ENCODE results near the gene PDE6C. TPM values are rescaled to one million over a fixed set of nuclear protein-coding genes. Genes with fewer than 3 reads are reported as not detected.

The PDE6C gene
- total RNA-seq, 1 experiment from 2014 or later = not detected

DNA sequence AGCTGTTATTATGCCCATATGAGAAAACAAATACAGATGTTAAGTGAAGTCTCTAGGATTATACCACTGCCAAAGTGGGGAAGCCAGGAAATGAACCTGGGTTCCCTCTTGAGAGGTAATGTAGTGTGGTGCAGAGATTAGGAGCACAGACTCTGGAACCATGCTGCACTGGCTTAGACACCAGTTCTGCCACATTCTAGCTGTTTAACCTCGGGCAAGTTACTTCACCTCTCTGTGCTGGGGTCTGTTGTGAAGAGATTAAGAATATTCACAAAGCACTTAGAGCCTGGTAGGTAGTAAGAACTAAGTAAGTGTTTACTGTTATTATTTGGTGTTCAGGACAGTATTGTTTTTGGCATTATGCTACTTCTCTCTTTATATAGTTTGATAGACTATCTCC lies 41.9 kb downstream of the PDE6C start (continued):
- TF ChIP-seq, protein P1, sequence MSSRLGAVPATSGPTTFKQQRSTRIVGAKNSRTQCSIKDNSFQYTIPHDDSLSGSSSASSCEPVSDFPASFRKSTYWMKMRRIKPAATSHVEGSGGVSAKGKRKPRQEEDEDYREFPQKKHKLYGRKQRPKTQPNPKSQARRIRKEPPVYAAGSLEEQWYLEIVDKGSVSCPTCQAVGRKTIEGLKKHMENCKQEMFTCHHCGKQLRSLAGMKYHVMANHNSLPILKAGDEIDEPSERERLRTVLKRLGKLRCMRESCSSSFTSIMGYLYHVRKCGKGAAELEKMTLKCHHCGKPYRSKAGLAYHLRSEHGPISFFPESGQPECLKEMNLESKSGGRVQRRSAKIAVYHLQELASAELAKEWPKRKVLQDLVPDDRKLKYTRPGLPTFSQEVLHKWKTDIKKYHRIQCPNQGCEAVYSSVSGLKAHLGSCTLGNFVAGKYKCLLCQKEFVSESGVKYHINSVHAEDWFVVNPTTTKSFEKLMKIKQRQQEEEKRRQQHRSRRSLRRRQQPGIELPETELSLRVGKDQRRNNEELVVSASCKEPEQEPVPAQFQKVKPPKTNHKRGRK (CRISPR knock-in tag; IDR thresholded peaks at IDR 0.05; ENCODE audit: borderline replicate concordance) = no peak
- no peak for TF ChIP-seq CREM (CRISPR knock-in tag; IDR thresholded peaks at IDR 0.05)
- TF ChIP-seq, protein P2, sequence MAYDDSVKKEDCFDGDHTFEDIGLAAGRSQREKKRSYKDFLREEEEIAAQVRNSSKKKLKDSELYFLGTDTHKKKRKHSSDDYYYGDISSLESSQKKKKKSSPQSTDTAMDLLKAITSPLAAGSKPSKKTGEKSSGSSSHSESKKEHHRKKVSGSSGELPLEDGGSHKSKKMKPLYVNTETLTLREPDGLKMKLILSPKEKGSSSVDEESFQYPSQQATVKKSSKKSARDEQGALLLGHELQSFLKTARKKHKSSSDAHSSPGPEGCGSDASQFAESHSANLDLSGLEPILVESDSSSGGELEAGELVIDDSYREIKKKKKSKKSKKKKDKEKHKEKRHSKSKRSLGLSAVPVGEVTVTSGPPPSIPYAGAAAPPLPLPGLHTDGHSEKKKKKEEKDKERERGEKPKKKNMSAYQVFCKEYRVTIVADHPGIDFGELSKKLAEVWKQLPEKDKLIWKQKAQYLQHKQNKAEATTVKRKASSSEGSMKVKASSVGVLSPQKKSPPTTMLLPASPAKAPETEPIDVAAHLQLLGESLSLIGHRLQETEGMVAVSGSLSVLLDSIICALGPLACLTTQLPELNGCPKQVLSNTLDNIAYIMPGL (CRISPR knock-in tag; IDR thresholded peaks at IDR 0.05) = no peak
- no peak for TF ChIP-seq SOX15 (CRISPR knock-in tag; IDR thresholded peaks at IDR 0.05)
- TF ChIP-seq ETV6 (CRISPR knock-in tag; IDR thresholded peaks at IDR 0.05) = no peak
- TF ChIP-seq ZNF423 (CRISPR knock-in tag; IDR thresholded peaks at IDR 0.05) = no peak
- TF ChIP-seq, protein P3, sequence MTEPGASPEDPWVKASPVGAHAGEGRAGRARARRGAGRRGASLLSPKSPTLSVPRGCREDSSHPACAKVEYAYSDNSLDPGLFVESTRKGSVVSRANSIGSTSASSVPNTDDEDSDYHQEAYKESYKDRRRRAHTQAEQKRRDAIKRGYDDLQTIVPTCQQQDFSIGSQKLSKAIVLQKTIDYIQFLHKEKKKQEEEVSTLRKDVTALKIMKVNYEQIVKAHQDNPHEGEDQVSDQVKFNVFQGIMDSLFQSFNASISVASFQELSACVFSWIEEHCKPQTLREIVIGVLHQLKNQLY (CRISPR knock-in tag; IDR thresholded peaks at IDR 0.05) = no peak
- TF ChIP-seq, protein P4, sequence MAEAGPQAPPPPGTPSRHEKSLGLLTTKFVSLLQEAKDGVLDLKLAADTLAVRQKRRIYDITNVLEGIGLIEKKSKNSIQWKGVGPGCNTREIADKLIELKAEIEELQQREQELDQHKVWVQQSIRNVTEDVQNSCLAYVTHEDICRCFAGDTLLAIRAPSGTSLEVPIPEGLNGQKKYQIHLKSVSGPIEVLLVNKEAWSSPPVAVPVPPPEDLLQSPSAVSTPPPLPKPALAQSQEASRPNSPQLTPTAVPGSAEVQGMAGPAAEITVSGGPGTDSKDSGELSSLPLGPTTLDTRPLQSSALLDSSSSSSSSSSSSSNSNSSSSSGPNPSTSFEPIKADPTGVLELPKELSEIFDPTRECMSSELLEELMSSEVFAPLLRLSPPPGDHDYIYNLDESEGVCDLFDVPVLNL (CRISPR knock-in tag; IDR thresholded peaks at IDR 0.05; ENCODE audit: borderline replicate concordance, low read depth) = no peak
- no peak for TF ChIP-seq PRRX2 (CRISPR knock-in tag; IDR thresholded peaks at IDR 0.05)
- no peak for TF ChIP-seq HMGA2 (CRISPR knock-in tag; IDR thresholded peaks at IDR 0.05)

DNA sequence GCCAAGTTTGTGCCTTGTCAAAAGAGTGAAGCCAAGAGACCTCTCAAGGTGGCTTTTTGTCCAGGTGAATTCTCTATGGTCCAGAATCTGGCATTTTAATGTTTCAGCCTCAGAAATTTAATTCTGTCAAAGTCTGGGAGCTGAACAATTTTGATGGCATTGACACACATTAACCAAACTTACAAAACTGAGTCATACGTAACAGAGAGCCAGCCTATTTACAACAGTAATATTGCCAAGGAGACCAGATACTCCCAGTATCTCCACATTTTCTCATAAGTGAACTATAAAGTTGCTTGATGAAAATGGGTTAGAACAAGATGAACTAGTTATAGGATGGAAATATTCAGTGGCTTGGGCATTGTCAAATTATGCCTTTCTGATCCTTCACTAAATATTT lies 43.8 kb downstream of the PDE6C start:
- no peak for DNase-seq (ENCODE audit: low spot score)
- Mint-ChIP-seq H3K9me3 (no peaks in the 10 kb centered on the region), H3K27ac (no peak overlapping the region), H3K4me1 (no peaks in the 10 kb centered on the region), H3K27me3 (ENCODE audit: low read depth) (no peaks in the 10 kb centered on the region), H3K36me3 (no peaks in the 10 kb centered on the region), H3K4me3 (no peak overlapping the region)
- ChIA-PET POLR2A (no interaction called here), CTCF (interaction anchor here (1.0 kb wide), 1 partner anchor 101 kb away, joined by 3 read pairs; no protein-coding TSS in a partner anchor)
- no peak for TF ChIP-seq JAZF1 (CRISPR knock-in tag; IDR thresholded peaks at IDR 0.05)
- TF ChIP-seq MYBL2 (CRISPR knock-in tag; IDR thresholded peaks at IDR 0.05) = no peak
- TF ChIP-seq ZNF416 (CRISPR knock-in tag; IDR thresholded peaks at IDR 0.05) = no peak
- TF ChIP-seq SOX15 (CRISPR knock-in tag; IDR thresholded peaks at IDR 0.05) = no peak
- TF ChIP-seq GTF2I (CRISPR knock-in tag; conservative IDR thresholded peaks at IDR 0.05) = no peak
- TF ChIP-seq, protein P5, sequence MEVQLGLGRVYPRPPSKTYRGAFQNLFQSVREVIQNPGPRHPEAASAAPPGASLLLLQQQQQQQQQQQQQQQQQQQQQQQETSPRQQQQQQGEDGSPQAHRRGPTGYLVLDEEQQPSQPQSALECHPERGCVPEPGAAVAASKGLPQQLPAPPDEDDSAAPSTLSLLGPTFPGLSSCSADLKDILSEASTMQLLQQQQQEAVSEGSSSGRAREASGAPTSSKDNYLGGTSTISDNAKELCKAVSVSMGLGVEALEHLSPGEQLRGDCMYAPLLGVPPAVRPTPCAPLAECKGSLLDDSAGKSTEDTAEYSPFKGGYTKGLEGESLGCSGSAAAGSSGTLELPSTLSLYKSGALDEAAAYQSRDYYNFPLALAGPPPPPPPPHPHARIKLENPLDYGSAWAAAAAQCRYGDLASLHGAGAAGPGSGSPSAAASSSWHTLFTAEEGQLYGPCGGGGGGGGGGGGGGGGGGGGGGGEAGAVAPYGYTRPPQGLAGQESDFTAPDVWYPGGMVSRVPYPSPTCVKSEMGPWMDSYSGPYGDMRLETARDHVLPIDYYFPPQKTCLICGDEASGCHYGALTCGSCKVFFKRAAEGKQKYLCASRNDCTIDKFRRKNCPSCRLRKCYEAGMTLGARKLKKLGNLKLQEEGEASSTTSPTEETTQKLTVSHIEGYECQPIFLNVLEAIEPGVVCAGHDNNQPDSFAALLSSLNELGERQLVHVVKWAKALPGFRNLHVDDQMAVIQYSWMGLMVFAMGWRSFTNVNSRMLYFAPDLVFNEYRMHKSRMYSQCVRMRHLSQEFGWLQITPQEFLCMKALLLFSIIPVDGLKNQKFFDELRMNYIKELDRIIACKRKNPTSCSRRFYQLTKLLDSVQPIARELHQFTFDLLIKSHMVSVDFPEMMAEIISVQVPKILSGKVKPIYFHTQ (CRISPR knock-in tag; IDR thresholded peaks at IDR 0.05) = no peak
- TF ChIP-seq, protein P6, sequence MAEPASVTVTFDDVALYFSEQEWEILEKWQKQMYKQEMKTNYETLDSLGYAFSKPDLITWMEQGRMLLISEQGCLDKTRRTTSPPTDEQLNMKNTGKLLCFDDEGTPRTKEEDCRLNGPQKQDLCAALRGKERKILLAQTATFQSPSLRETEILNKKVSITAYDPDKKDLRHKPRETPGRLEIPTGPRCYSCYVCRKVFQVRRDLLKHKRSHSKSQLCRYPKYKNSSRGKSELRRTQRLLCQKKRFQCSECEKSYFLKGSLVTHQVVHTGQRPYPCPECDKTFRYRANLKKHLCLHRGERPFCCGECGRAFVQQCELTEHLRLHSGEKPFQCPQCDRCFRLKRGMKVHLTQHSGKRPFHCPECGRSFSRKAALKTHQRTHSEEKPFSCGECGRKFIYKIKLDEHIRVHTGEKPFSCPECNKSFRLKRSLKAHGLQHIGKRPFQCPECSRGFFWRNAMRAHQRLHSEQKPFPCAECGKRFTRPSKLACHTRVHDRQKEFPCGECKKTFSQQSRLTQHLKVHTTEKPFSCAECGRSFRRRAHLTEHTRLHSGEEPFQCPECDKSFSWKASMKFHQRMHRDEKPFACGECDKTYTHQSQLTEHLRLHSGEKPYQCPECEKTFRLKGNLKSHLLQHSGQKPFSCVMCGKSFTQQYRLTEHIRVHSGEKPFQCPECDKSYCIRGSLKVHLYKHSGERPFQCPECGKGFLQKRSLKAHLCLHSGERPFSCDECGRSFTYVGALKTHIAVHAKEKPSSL (CRISPR knock-in tag; conservative IDR thresholded peaks at IDR 0.05) = no peak
- TF ChIP-seq OVOL2 (CRISPR knock-in tag; IDR thresholded peaks at IDR 0.05; ENCODE audit: borderline replicate concordance) = no peak
- no peak for TF ChIP-seq ZBTB21 (CRISPR knock-in tag; IDR thresholded peaks at IDR 0.05; ENCODE audit: borderline replicate concordance)
- TF ChIP-seq, protein P7, sequence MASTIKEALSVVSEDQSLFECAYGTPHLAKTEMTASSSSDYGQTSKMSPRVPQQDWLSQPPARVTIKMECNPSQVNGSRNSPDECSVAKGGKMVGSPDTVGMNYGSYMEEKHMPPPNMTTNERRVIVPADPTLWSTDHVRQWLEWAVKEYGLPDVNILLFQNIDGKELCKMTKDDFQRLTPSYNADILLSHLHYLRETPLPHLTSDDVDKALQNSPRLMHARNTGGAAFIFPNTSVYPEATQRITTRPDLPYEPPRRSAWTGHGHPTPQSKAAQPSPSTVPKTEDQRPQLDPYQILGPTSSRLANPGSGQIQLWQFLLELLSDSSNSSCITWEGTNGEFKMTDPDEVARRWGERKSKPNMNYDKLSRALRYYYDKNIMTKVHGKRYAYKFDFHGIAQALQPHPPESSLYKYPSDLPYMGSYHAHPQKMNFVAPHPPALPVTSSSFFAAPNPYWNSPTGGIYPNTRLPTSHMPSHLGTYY (CRISPR knock-in tag; IDR thresholded peaks at IDR 0.05) = no peak
- TF ChIP-seq, protein P8, sequence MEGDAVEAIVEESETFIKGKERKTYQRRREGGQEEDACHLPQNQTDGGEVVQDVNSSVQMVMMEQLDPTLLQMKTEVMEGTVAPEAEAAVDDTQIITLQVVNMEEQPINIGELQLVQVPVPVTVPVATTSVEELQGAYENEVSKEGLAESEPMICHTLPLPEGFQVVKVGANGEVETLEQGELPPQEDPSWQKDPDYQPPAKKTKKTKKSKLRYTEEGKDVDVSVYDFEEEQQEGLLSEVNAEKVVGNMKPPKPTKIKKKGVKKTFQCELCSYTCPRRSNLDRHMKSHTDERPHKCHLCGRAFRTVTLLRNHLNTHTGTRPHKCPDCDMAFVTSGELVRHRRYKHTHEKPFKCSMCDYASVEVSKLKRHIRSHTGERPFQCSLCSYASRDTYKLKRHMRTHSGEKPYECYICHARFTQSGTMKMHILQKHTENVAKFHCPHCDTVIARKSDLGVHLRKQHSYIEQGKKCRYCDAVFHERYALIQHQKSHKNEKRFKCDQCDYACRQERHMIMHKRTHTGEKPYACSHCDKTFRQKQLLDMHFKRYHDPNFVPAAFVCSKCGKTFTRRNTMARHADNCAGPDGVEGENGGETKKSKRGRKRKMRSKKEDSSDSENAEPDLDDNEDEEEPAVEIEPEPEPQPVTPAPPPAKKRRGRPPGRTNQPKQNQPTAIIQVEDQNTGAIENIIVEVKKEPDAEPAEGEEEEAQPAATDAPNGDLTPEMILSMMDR (IDR thresholded peaks at IDR 0.05) = no peak
- ATAC-seq = no peak
